GM18873 (cell line): ENCODE measurements around the gene FAM3D.

Experiments used
- ATAC-seq: cut with Tn5 transposase; IDR thresholded peaks from one replicate; pipeline ENCODE4 v1.9.1; 2021; ENCODE audit warnings: mild to moderate bottlenecking, moderate library complexity, moderate number of reproducible peaks; ENCODE audit not compliant: unreplicated experiment, low FRiP score

FAM3D gene

DNA sequence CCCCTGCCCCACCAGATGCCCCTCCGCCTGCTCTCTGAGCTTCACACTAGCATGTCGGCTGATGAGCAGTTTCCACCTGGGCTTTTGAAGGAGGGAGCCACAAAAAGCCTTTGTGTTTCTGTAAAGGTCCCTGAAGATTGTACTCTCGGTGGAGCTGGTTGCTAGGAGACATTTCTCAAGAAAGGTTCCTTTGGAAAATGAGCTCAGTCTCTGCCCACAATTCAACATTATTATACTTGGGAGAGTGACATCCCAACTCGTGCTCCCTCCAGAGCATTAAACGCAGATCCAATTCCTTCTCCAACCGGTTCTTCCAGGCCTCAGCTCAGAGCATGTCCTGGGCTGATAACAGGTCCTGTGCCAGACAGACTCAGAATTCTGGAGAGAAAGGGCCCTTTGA lies 62.5 kb downstream of the FAM3D start:
- ATAC-seq, result no peak

DNA sequence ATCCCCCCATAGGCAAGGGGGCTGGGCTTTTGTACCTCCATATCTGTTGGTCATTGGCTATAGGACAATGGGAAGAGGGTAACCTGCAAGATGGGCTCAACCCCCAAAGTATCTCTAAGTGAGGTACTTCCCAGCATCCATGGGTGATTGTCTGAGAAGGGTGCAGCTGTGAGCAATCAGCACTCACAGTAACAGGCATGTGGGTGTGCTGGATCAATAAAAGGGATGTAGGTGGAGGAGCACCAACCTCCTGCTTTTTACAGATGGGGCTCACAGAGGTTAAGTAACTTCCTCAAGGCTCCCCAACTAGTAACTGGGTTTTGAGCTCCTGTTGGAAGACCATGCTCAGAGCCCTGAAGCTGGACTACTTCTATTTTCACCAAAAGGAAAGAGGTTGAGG lies 63.0 kb downstream of the FAM3D start:
- no peak for ATAC-seq

DNA sequence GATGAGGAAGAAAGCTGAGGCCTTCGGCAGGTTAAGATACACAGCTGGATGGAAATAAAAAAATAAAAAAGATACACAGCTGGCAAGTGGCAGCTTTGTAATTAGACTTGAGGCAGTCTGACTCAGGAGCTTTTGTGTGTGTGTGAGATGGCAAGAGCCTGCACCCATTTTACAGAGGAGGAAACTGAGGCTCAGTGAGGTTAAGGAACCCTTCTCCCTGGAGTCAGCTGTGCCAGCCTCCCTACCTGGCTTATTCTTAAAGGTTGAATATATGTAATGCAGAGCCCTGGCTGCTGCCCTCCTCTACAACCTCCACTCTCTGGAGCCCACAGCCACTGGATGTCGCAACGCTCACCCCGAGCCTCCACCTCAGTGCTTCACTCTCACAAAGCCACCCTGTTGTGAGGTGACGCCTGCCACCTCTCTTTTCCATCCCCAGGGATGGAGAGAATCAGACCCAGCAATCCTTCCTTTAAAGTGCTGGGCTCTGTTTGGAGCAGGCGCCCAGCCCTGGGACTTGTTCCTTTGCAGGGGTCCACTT lies 68.7 kb downstream of the FAM3D start:
- no peak for ATAC-seq

DNA sequence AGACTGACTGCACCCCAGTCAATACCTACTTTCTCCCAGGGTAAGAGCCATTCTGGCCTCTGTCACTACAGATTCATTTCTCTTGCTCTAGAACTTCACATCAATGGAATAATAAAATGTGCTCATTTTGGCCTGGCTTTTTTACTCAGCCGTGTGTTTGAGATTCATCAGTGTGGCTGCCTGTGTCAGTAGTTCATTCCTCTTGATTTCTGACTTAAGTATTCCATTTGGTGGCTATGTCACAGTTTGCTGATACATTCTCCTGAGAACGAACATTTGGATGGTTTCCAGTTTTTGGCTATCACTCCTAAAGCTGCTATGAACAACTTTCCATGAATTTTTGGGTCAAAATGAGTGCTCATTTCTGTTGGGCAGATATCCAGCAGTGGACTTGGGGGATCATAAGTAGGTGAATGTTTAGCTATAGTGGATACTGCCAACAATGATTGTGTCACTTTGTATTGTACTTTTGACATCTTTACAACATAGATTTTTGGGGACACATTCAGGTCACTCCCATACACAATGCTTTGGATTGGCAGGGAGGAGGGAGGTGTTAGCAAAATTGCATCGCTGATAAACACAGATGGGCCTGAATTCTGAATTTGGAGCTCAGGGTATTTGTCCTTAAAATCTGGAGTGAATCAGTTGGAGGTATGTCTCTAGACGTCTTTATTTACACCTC lies 69.6 kb downstream of the FAM3D start:
- no peak for ATAC-seq

DNA sequence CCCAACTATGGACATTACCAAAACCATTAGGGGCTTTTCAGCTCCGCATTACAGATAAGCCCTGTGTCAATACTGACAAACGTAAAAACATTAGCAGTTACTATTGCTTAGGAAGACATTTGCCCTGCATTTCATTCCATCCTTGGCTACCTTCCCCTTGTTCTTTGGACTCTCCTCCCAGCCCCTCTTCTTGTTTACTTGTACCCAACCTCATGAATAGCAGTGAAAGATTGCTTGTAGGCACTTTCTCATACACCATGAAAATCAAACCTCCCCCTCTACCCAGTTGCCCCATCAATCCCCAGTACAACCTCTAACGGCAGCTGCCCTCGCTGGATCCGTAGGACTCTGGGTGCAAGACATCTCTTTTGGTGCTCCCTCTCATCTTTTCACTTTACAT lies 72.5 kb downstream of the FAM3D start:
- ATAC-seq, result no peak

DNA sequence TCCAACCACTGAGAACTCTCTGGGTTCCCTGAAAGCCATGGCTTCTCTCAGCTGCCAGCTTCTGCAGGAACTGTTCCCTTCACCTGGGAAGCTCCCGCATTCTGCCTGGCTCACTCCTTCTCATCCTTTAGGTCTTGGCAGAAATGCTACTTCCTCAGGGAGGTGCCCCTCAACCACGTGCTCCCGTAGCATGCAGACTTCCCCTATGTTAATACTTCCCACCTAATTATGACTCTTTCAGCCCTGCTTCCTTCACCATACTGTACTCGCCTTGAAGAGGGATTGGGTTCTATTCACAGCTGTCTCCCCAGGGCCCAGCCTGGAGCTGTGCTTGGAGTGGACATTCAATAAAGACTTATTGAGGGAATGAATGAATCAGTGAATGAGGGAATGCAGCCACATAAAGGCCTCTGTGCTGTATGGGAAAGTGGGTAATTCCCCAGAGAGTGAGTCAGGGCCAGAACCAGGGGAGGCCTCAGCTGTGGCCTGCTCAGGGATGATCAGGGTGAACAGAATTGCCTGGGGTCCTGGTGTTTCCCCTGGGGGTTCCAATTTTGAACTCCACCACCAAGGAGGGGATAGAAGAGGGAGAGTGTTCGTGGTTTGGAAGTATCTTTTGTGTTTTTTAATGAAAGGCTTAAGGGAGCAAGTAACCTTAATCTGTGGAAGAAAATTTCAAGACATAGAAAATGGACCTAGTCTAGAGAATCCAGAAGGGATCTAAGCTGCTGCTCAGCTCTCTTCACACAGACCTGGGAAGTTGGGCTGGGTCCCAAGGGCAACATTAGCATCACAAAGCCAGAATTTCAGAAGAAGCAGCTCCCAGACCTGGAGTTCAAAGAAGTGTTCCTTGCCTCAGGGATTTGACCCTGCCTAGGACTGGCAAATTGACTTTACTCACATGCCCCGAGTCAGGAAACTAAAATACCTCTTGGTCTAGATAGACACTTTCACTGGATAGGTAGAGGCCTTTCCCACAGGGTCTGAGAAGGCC lies 74.8 kb downstream of the FAM3D start:
- no peak for ATAC-seq

DNA sequence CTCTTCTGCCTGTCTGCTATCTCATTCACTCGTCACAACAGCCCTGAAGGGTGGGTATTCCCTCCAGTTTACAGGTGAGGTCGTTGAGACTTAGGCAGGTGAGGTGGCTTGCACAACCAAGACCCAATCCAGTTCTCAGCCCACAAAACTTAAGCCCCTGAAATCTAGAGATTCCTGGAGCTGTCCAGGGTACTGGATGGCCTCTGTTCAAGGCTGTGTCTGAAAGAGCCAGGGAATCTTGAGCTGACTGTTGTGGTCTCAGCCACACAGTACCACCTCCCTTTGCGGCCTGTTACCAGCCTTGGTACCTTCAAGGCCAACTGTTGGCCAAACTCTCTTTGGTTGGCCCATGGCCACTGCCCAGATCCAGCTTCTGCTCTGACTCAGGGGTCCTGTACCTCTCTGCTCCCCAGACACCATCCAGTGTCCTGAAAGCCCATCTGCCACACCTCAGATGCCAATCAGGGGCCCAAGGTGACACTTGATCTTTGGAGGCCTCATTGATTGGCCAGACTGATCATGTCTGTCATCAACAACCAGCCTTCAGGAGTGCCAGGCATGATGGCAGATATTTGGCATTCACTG lies 78.5 kb downstream of the FAM3D start:
- ATAC-seq, result no peak

DNA sequence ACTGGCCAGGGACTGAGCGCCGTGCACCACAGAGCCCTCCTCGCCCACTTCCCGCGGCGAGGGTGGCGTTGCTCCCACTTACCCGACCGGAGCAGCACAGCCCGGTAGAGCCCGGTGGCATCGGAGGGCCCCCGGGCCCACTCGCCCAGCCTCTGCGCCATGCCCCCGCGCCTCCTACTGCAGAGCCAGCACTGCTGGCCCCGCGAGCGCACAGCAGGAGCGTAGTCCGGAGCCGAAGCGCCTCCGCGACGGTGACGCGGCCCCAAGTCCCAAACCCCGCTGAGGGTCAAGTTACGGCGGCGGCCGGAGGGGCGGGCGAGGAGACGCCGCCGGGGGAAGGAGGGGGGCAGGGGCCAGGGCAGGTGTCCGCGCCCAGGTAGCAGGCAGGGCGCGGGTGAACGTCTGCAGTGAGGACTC lies 79.8 kb downstream of the FAM3D start:
- no peak for ATAC-seq

DNA sequence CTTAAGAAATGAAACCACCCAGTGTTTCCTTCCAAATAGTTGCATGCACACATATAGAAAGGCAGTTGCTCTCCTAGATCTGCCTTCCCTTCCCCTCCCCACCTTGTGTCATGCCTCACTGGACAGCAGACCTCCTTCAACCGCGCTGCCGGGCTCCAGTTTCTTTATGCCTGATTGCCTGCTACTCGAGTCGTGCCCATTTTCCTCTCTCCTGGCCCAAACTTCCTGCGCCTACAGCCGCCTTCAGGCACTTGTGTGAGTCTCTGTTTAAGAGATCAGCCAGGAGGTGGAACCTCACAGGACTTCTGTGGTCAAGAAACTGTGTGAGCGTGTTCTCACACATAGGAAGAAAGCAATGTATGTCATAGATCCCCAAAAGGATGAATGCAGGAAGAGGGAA lies 80.6 kb downstream of the FAM3D start:
- no peak for ATAC-seq

DNA sequence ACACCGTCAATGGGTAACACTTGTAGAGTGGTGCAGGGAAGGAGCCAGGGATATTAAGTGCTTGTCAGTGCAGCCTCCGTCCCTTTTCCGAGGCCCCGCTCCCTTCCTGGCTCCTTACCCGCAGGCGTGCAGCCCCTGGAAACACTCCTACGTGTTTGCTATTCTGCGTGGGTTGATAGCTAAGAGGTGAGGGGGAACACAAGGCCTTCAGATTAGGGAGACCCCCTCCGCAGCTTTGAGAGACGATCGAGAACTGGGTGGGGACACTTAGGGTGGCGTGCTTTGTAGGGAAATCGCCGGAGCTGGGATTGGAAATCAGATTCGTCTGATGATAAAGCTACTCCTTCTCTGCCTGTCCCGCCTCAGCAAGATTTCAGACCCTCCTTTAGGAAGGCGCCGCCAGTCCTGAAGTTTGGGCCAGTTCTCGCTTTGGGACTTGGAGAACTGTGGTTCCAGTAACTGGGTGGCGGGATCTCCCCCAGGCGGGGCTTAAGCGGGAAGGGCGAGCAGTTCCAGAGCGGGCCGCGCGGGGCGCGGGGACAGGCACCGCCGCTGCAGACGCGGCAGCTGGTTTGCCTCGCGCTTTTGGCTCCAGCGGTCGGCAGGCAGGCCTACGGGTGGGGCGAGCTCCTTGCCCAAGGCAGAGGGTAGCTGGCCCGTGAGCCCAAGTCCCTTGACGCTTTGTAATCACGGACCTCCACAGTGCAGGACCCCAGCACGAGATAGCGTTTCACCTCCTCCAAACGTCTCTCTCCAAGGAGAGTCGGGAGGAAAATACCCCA lies 81.4 kb downstream of the FAM3D start:
- no peak for ATAC-seq

DNA sequence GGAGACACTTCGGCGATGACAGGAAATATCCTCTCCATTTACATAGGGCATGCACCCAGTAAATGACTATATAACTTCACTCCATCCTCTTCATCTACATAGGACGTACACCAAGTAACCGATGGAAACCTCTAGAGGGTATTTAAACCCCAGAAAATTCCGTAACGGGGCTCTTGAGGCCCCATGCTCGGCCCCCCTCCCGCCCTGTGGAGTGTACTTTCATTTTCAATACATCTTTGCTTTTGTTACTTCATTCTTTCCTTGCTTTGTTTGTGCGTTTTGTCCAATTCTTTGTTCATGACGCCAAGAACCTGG lies 81.9 kb downstream of the FAM3D start:
- ATAC-seq, result no peak
